ENCODE results near the gene CD70. TPM values are rescaled to one million over a fixed set of nuclear protein-coding genes. Genes with fewer than 3 reads are reported as not detected.

The CD70 gene
- total and polyA plus RNA-seq, 11 donors: 0.23 to 0.68 (median 0.37) TPM; not detected in 8

DNA sequence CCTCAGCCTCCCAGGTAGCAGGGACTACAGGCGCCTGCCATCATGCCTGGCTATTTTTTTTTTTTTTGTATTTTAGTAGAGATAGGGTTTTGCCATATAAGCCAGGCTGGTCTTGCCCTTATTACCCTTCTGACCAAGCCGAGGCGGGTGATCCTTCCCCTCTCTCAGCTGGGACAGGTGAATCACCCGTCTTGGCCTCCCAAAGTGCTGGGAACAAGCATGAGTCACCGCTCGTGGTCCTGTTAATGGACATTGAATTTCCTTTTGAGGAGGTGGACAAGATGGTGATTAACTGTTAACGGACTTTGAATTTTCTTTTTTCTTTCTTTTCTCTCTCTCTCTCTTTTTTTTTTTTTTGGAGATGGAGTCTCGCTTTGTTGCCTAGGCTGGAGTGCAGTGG, 10.6 kb downstream of the CD70 start:
- Histone ChIP-seq H3K4me1 (peaks cover 0 to 24% (median 0%) of the 10 kb centered on the region in 12 donors), H3K27me3 (peaks cover 0 to 23% (median 16%) of the 10 kb centered on the region in 9 donors), H3K9me3 (peaks cover 0 to 4% (median 0%) of the 10 kb centered on the region in 12 donors), H3K4me3 (no peak overlapping the region), H3K27ac (no peak overlapping the region), H3K36me3 (no peaks in the 10 kb centered on the region)
- ATAC-seq (no peak), DNase-seq (no peak)
- intact Hi-C loops (cut with DNase I): no loop called here
- TF ChIP-seq, protein P1, sequence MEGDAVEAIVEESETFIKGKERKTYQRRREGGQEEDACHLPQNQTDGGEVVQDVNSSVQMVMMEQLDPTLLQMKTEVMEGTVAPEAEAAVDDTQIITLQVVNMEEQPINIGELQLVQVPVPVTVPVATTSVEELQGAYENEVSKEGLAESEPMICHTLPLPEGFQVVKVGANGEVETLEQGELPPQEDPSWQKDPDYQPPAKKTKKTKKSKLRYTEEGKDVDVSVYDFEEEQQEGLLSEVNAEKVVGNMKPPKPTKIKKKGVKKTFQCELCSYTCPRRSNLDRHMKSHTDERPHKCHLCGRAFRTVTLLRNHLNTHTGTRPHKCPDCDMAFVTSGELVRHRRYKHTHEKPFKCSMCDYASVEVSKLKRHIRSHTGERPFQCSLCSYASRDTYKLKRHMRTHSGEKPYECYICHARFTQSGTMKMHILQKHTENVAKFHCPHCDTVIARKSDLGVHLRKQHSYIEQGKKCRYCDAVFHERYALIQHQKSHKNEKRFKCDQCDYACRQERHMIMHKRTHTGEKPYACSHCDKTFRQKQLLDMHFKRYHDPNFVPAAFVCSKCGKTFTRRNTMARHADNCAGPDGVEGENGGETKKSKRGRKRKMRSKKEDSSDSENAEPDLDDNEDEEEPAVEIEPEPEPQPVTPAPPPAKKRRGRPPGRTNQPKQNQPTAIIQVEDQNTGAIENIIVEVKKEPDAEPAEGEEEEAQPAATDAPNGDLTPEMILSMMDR (IDR thresholded peaks at IDR 0.05): no peak
- no peak for TF ChIP-seq POLR2A (IDR thresholded peaks at IDR 0.05)
- WGBS, 4 donors: 79 to 85% (median 83%) methylated on average over 8 of the region's 8 CpGs

DNA sequence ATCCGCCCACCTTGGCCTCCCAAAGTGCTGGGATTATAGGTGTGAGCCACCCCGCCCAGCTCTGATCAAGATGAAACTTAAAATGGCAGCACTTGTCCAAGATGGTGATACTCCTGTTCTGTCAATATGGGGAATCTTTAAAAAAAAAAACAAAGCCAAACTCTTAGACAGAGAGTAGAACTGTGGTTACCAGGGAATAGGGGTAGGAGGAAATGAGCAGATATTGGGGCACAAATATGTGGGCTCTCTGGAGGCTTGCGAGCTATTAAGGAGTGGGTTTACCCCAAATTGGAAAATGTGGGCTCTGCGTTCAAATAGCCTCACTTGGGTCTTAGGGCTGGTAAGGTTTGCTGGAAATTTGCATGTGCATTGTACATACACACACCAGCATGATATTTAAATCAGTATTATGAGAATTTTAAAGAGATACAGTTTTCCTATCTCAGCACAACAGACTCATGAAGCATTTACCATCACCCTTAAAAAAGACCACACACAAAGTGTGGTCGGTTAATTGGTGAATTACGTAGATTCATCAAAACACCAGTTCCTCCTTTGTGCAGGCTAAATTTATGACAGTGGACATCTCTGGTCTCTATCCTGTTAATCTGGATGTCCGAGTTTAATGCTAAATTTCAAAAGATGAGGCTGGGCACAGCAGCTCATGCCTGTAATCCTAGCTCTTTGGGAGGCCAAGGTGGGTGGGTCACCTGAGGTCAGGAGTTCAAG, 11.3 kb downstream of the CD70 start:
- no peak overlapping the region for H3K4me3 ChIP-seq
- intact Hi-C loops (cut with DNase I): no loop called here
- no peaks in the 10 kb centered on the region for H3K36me3 ChIP-seq
- H3K27ac ChIP-seq: no peak overlapping the region
- H3K4me1 ChIP-seq: peaks cover 0 to 24% (median 0%) of the 10 kb centered on the region in 12 donors
- peaks cover 0 to 4% (median 0%) of the 10 kb centered on the region in 12 donors for H3K9me3 ChIP-seq
- TF ChIP-seq, protein P1 (IDR thresholded peaks at IDR 0.05): no peak
- TF ChIP-seq POLR2A (IDR thresholded peaks at IDR 0.05): no peak
- no peak for ATAC-seq
- 80 to 86% (median 84%) methylated on average over 7 of the region's 7 CpGs for WGBS, 4 donors
- H3K27me3 ChIP-seq: peaks cover 0 to 16% (median 9%) of the 10 kb centered on the region in 9 donors
- DNase-seq: no peak

DNA sequence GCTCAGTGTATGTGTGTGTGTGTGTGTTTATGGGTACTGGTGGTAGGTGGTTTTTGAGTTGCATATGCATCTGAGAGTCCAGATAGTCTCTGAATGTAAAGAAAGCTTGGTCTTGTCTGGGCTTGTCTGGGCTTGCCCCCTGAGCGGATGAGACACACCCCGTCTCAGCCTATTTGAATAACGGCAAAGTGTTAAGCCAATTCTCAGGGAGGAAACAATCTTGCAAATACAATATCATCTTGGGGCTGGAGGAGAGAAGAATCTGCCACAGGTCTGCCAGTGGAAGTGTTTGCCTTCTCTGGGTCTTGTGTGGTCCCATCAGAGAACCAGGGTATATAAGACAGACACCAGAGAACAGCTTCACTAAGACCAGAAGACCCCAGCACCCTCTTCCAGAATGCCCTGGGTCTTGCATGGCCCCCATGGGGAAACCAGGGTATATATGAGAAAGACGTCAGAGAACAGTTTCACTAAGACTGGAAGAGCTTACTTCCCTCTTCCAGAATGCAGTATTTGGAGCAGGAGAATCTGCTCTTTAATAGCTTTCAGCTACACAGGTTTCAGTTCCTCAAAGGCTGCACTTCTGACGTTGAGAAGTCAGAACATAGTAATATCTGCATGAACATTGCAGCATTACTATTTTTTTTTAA, 13.3 kb downstream of the CD70 start:
- no peak for DNase-seq
- Histone ChIP-seq H3K9me3 (peaks cover 0 to 4% (median 0%) of the 10 kb centered on the region in 12 donors), H3K36me3 (no peaks in the 10 kb centered on the region), H3K4me1 (peaks cover 0 to 27% (median 0%) of the 10 kb centered on the region in 12 donors), H3K27me3 (peaks cover 0 to 8% (median 0%) of the 10 kb centered on the region in 9 donors), H3K27ac (peak overlapping the region in 1 of 12 donors; percentile 63), H3K4me3 (no peak overlapping the region)
- TF ChIP-seq, protein P1 (IDR thresholded peaks at IDR 0.05): no peak
- TF ChIP-seq POLR2A (IDR thresholded peaks at IDR 0.05): no peak
- intact Hi-C loops (cut with DNase I): no loop called here
- WGBS, 4 donors: 67 to 81% (median 75%) methylated on average over 5 of the region's 5 CpGs
- peak in 3 of 4 donors; percentile 24 to 74 (median 54) for ATAC-seq

DNA sequence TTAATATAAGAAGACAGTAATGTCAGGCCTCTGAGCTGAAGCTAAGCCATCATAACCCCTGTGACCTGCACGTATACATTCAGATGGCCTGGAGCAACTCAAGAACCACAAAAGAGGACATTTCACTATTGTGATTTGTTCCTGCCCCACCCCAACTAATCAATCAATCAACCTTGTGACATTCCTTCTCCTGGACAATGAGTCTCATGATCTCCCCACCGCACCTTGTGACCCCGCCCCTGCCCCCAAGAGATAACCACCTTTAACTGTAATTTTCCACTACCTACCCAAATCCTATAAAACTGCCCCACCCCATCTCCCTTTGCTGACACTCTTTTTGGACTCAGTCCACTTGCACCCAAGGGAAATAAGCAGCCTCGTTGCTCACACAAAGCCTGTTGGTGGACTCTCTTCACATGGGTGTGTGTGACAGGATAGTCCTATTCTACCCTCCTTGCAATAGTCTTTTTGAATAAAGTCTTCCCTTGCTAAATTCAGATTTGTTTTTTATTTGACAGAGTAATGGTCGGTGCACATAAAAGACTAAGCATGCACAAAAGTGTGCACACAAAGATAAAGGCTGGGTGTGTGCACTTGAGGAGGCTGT, 14.0 kb downstream of the CD70 start:
- Histone ChIP-seq H3K27me3 (peaks cover 0 to 13% (median 0%) of the 10 kb centered on the region in 9 donors), H3K4me1 (peaks cover 0 to 29% (median 0%) of the 10 kb centered on the region in 12 donors), H3K36me3 (no peaks in the 10 kb centered on the region), H3K4me3 (no peak overlapping the region), H3K27ac (peak overlapping the region in 1 of 12 donors; percentile 63), H3K9me3 (peaks cover 0 to 6% (median 0%) of the 10 kb centered on the region in 12 donors)
- intact Hi-C loops (cut with DNase I): no loop called here
- 66 to 74% (median 68%) methylated on average over 5 of the region's 5 CpGs for WGBS, 4 donors
- DNase-seq (no peak), ATAC-seq (no peak)
- TF ChIP-seq, protein P1 (IDR thresholded peaks at IDR 0.05): no peak
- no peak for TF ChIP-seq POLR2A (IDR thresholded peaks at IDR 0.05)

Measured in heart left ventricle (tissue), 16 donors.